HG03558 (cell line): ENCODE results near the gene ITGB7.

Source experiments
- ATAC-seq: cut with Tn5 transposase; IDR thresholded peaks from one replicate; pipeline ENCODE4 v1.9.1; 2021; ENCODE audit warnings: moderate number of reproducible peaks; ENCODE audit not compliant: unreplicated experiment; ENCODE audit errors: extremely low read depth

ITGB7 gene

GRCh38 chr12:53231921-53232645 is 25.0 kb upstream of the ITGB7 start, which contains the start of gene RARG:
RARG (minus strand) TSS chr12:53232209; CDS start chr12:53227545, 4,664 bp downstream.
- no peak for ATAC-seq

GRCh38 chr12:53231671-53231920 is 24.5 kb upstream of the ITGB7 start:
- ATAC-seq: no peak

GRCh38 chr12:53230108-53230845 is 23.2 kb upstream of the ITGB7 start:
- no peak for ATAC-seq

- ATAC-seq: no peak
These were observed 22.4 kb upstream of the ITGB7 start for GRCh38 chr12:53229454-53229853.

- ATAC-seq: no peak
These were observed 20.8 kb upstream of the ITGB7 start for GRCh38 chr12:53227836-53228235.

- no peak for ATAC-seq
These were observed 20.3 kb upstream of the ITGB7 start for GRCh38 chr12:53227341-53227740.

GRCh38 chr12:53226815-53227214 is 19.8 kb upstream of the ITGB7 start:
- no peak for ATAC-seq

- ATAC-seq: no peak
These were observed 18.8 kb upstream of the ITGB7 start for GRCh38 chr12:53225635-53226424.

- ATAC-seq: no peak
These were observed 18.0 kb upstream of the ITGB7 start for GRCh38 chr12:53224897-53225634.

GRCh38 chr12:53224061-53224896 is 17.2 kb upstream of the ITGB7 start:
- no peak for ATAC-seq

- ATAC-seq: no peak
These were observed 16.5 kb upstream of the ITGB7 start for GRCh38 chr12:53223389-53224060.

- no peak for ATAC-seq
These were observed 15.8 kb upstream of the ITGB7 start for GRCh38 chr12:53222806-53223261.

- ATAC-seq: no peak
These were observed 15.2 kb upstream of the ITGB7 start for GRCh38 chr12:53222170-53222721.

- no peak for ATAC-seq
These were observed 14.4 kb upstream of the ITGB7 start for GRCh38 chr12:53221203-53222080.

- ATAC-seq: no peak
These were observed 13.7 kb upstream of the ITGB7 start for GRCh38 chr12:53220694-53221202.

- no peak for ATAC-seq
These were observed 13.1 kb upstream of the ITGB7 start for GRCh38 chr12:53219956-53220693.
